NB4 (cell line): Measurements from ENCODE around the gene DNA2.

Source experiments
- DNase-seq: peaks from one replicate; pipeline ENCODE4 v3.0.0; 2010; ENCODE audit warnings: low read depth
- H3K4me3 ChIP-seq: one replicate; pipeline ENCODE4 v1.5.1; 2011; ENCODE audit warnings: mild to moderate bottlenecking, low read depth, low read length, moderate library complexity
- CTCF ChIP-seq: IDR thresholded peaks from one replicate; pipeline ENCODE4 v1.5.1; 2012; ENCODE audit warnings: low read depth, low read length
- MAX ChIP-seq: IDR thresholded peaks from 2 replicates; pipeline ENCODE4 v1.6.1; 2011; ENCODE audit warnings: low read depth, low read length
- MYC ChIP-seq: IDR thresholded peaks from 2 replicates; pipeline ENCODE4 v1.6.1; 2011; ENCODE audit warnings: low read depth, low read length
- POLR2A ChIP-seq: IDR thresholded peaks from 2 replicates; pipeline ENCODE4 v1.6.1; 2011; ENCODE audit warnings: mild to moderate bottlenecking; ENCODE audit not compliant: insufficient read length; ENCODE audit errors: extremely low read depth

The DNA2 gene

GRCh38 chr10:68419376-68419775 lies 52.4 kb downstream of the DNA2 start:
- DNase-seq = no peak
- TF ChIP-seq CTCF = no peak
- TF ChIP-seq MYC = no peak
- no peak for TF ChIP-seq POLR2A
- TF ChIP-seq MAX = no peak
- no peak overlapping the region for H3K4me3 ChIP-seq

- no peak overlapping the region for H3K4me3 ChIP-seq
- no peak for TF ChIP-seq CTCF
- no peak for TF ChIP-seq MAX
- TF ChIP-seq MYC = no peak
- TF ChIP-seq POLR2A = no peak
- DNase-seq = no peak
Observed at GRCh38 chr10:68408898-68409518, 62.8 kb downstream of the DNA2 start.

GRCh38 chr10:68406815-68407548 lies 64.8 kb downstream of the DNA2 start, which contains the start of gene RUFY2:
Gene RUFY2, minus strand, starts transcription at chr10:68407277. Its CDS starts 88 bp downstream, at chr10:68407189.
- H3K4me3 ChIP-seq = peak within 1 kb of the TSS; percentile 89
- TF ChIP-seq MYC = peak; percentile 79
- peak; percentile 32 for TF ChIP-seq CTCF
- peak; percentile 92 for TF ChIP-seq POLR2A
- TF ChIP-seq MAX = peak; percentile 76

GRCh38 chr10:68406111-68406814 lies 65.5 kb downstream of the DNA2 start:
- peak overlapping the region; percentile 89 for H3K4me3 ChIP-seq
- DNase-seq = peak; percentile 79
- TF ChIP-seq MYC (peak; percentile 69; the same call in 1 of the 2 replicates), POLR2A (no peak), MAX (peak; percentile 46)

More at GRCh38 chr10:68406815-68407548, 64.8 kb downstream of the DNA2 start, which contains the start of gene RUFY2:
- DNase-seq = peak; percentile 89

- TF ChIP-seq CTCF = no peak
- TF ChIP-seq MYC = no peak
- DNase-seq = no peak
- H3K4me3 ChIP-seq = no peak overlapping the region
Observed at GRCh38 chr10:68403701-68404100, 68.1 kb downstream of the DNA2 start.

GRCh38 chr10:68402276-68402675 lies 69.5 kb downstream of the DNA2 start:
- TF ChIP-seq CTCF (no peak), MAX (no peak), MYC (no peak), POLR2A (no peak)
- H3K4me3 ChIP-seq = no peak overlapping the region
- no peak for DNase-seq
